DOHH2 (cell line): ENCODE measurements around the gene LKAAEAR1.

Experiments used
- H3F3A ChIP-seq: fragments of 200-600 bp; sonication (generic), shearing (Covaris generic); 2 replicates; pipeline ENCODE4 v1.6.0; 2016; ENCODE audit warnings: antibody characterized with exemption, mild to moderate bottlenecking; ENCODE audit not compliant: control insufficient read depth, insufficient read depth
- H3K27ac ChIP-seq: fragments of 200-600 bp; sonication (generic); 2 replicates; pipeline ENCODE4 v1.5.1; 2014; ENCODE audit warnings: low read depth, mild to moderate bottlenecking, low read length, moderate library complexity
- H3K27me3 ChIP-seq: fragments of 200-600 bp; sonication (generic); 2 replicates; pipeline ENCODE4 v1.6.1; 2014; ENCODE audit warnings: mild to moderate bottlenecking, low read length, mixed read lengths; ENCODE audit not compliant: control insufficient read depth
- H3K36me3 ChIP-seq: fragments of 200-600 bp; sonication (generic); 2 replicates; pipeline ENCODE4 v1.6.1; 2014; ENCODE audit warnings: mild to moderate bottlenecking, low read length, moderate library complexity, mixed read lengths; ENCODE audit not compliant: control insufficient read depth
- H3K4me1 ChIP-seq: fragments of 200-600 bp; sonication (generic); 2 replicates; pipeline ENCODE4 v1.6.1; 2014; ENCODE audit warnings: mild to moderate bottlenecking, low read length, mixed read lengths; ENCODE audit not compliant: control insufficient read depth
- H3K4me2 ChIP-seq: fragments of 200-600 bp; sonication (generic); 2 replicates; pipeline ENCODE4 v1.6.0; 2014; ENCODE audit warnings: mild to moderate bottlenecking, low read length, moderate library complexity
- H3K4me3 ChIP-seq: fragments of 200-600 bp; sonication (generic); 2 replicates; pipeline ENCODE4 v1.5.1; 2014; ENCODE audit warnings: mild to moderate bottlenecking, low read length, mixed read lengths
- H3K79me2 ChIP-seq: fragments of 200-600 bp; sonication (generic); 2 replicates; pipeline ENCODE4 v1.6.1; 2014; ENCODE audit warnings: mild to moderate bottlenecking, low read length, mixed read lengths; ENCODE audit not compliant: control insufficient read depth
- H3K9me2 ChIP-seq: fragments of 200-600 bp; sonication (generic); replicated peaks from 2 replicates; pipeline ENCODE4 v1.6.1; 2014; ENCODE audit warnings: mild to moderate bottlenecking, low read length, mixed read lengths; ENCODE audit not compliant: control insufficient read depth
- H3K9me3 ChIP-seq: fragments of 200-600 bp; sonication (generic); 2 replicates; pipeline ENCODE4 v1.6.1; 2014; ENCODE audit warnings: antibody characterized with exemption, low read length, mixed read lengths; ENCODE audit not compliant: control insufficient read depth, insufficient read depth
- H4K20me1 ChIP-seq: fragments of 200-600 bp; sonication (generic); 2 replicates; pipeline ENCODE4 v1.6.0; 2014; ENCODE audit warnings: low read depth, mild to moderate bottlenecking, antibody characterized with exemption, low read length, moderate library complexity; ENCODE audit not compliant: control insufficient read depth, insufficient read depth
- CTCF ChIP-seq: fragments of 200-600 bp; sonication (generic); IDR thresholded peaks from one replicate; pipeline ENCODE4 v1.5.1; 2014; ENCODE audit warnings: antibody characterized with exemption, mild to moderate bottlenecking, low read depth, low read length; ENCODE audit not compliant: poor library complexity, severe bottlenecking
- EZH2phosphoT487 ChIP-seq: fragments of 200-600 bp; sonication (generic); IDR thresholded peaks from 2 replicates; pipeline ENCODE4 v1.6.1; 2017; ENCODE audit warnings: borderline replicate concordance, mild to moderate bottlenecking, antibody characterized with exemption, low read length, moderate library complexity, mixed read lengths

The LKAAEAR1 gene

DNA sequence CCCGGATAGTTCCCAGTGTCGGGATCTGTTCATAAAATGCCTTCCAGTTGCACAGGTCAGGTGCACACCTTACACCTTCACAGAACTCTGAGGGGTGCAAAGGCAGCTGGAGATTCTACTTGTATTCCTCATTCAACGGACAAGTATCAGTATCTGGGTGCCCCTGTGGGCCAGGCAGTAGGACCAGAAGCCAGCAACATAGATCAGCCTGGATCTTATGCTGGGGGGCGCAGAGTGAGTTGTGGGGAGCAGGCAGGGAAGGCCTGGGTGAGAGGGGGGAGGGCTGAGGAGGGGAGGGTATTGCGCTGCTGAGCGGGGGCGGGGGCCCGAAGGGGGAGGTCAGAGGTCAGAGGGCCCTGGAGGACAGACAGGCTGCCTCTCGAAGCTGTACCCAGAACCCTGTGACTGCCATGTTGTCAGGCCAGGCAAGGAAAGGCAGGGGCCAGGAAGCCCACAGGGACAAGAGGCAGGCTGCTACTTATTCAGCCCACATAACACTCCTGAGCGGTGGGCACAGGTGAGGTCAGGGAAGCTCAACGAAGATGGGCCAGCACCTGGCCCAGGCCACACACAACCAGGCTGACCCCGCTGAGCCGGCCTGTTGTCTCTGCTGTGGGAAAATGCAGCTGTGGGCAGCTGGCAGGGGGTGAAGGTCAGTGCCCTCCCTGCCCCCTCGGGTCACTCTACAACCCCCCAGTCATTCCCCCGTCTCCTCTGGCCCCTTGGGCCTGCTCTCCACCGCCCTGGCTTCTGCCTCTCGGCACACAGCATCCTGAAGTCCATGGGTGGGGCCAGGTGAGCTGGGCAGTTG, 3.2 kb downstream of the LKAAEAR1 start:
- Histone ChIP-seq H3K4me1 (peaks cover 58% of the 10 kb centered on the region), H3K4me2 (peak overlapping the region; percentile 89), H3K4me3 (peak overlapping the region; percentile 82), H3K79me2 (peaks cover 23% of the 10 kb centered on the region), H3K9me2 (no peaks in the 10 kb centered on the region), H4K20me1 (no peaks in the 10 kb centered on the region), H3K27ac (no peak overlapping the region), H3K36me3 (peaks cover 22% of the 10 kb centered on the region), H3K9me3 (no peaks in the 10 kb centered on the region), H3K27me3 (peaks cover 26% of the 10 kb centered on the region), H3F3A (peaks cover 23% of the 10 kb centered on the region)
- no peak for TF ChIP-seq EZH2phosphoT487
- TF ChIP-seq CTCF: no peak

GRCh38 chr20:64080013-64080812, 4.0 kb downstream of the LKAAEAR1 start, which contains the start of gene OPRL1:
Gene OPRL1 (plus strand): TSS chr20:64080082. CDS start chr20:64092721, 12,639 bp downstream.
- H3K4me1 ChIP-seq: peaks cover 58% of the 10 kb centered on the region
- H3K36me3 ChIP-seq: peaks cover 30% of the 10 kb centered on the region
- H4K20me1 ChIP-seq: no peaks in the 10 kb centered on the region
- TF ChIP-seq EZH2phosphoT487: no peak
- no peak for TF ChIP-seq CTCF
- H3K27me3 ChIP-seq: peaks cover 26% of the 10 kb centered on the region
- H3K27ac ChIP-seq: peak within 1 kb of the TSS; percentile 89
- H3K9me3 ChIP-seq: no peaks in the 10 kb centered on the region
- H3K4me2 ChIP-seq: peak within 1 kb of the TSS; percentile 95
- peak within 1 kb of the TSS; percentile 99 for H3K4me3 ChIP-seq
- peaks cover 25% of the 10 kb centered on the region for H3K79me2 ChIP-seq
- H3F3A ChIP-seq: peaks cover 23% of the 10 kb centered on the region
- H3K9me2 ChIP-seq: no peaks in the 10 kb centered on the region

- Histone ChIP-seq H3K36me3 (peaks cover 35% of the 10 kb centered on the region), H3F3A (peaks cover 23% of the 10 kb centered on the region), H3K27me3 (peaks cover 18% of the 10 kb centered on the region), H4K20me1 (no peaks in the 10 kb centered on the region), H3K27ac (peak within 1 kb of the TSS; percentile 89), H3K9me2 (no peaks in the 10 kb centered on the region), H3K79me2 (peaks cover 25% of the 10 kb centered on the region), H3K4me2 (peak within 1 kb of the TSS; percentile 95), H3K4me1 (peaks cover 58% of the 10 kb centered on the region), H3K9me3 (no peaks in the 10 kb centered on the region), H3K4me3 (peak within 1 kb of the TSS; percentile 99)
- TF ChIP-seq CTCF (peak; percentile 34), EZH2phosphoT487 (no peak)
These were observed 4.8 kb downstream of the LKAAEAR1 start, which contains the start of gene RGS19 for GRCh38 chr20:64079273-64080012. Gene RGS19 (minus strand): TSS chr20:64079518. CDS start chr20:64076886, 2,632 bp downstream.
